Globus pallidus (tissue), 1 donor: ENCODE measurements around the gene NPTN.

Source experiments
- DNase-seq: peaks from one replicate; pipeline ENCODE4 v3.0.0-alpha.2; 2015; ENCODE audit warnings: low spot score

The NPTN gene

GRCh38 chr15:73631915-73632669, 1.1 kb downstream of the NPTN start:
- DNase-seq: peak; percentile 29

GRCh38 chr15:73630921-73631362, 2.2 kb downstream of the NPTN start:
- DNase-seq: peak; percentile 29

GRCh38 chr15:73629798-73630429, 3.3 kb downstream of the NPTN start:
- no peak for DNase-seq

GRCh38 chr15:73628976-73629797, 4.0 kb downstream of the NPTN start:
- no peak for DNase-seq

GRCh38 chr15:73628102-73628501, 5.1 kb downstream of the NPTN start:
- no peak for DNase-seq

- no peak for DNase-seq
Measured at GRCh38 chr15:73626072-73626471, 7.1 kb downstream of the NPTN start.

- no peak for DNase-seq
Measured at GRCh38 chr15:73624530-73624929, 8.7 kb downstream of the NPTN start.

- DNase-seq: no peak
Measured at GRCh38 chr15:73621286-73621826, 11.8 kb downstream of the NPTN start.

- no peak for DNase-seq
Measured at GRCh38 chr15:73620078-73620477, 13.1 kb downstream of the NPTN start.

- DNase-seq: no peak
Measured at GRCh38 chr15:73617913-73618312, 15.3 kb downstream of the NPTN start.

GRCh38 chr15:73617301-73617831, 15.8 kb downstream of the NPTN start:
- DNase-seq: no peak

- no peak for DNase-seq
Measured at GRCh38 chr15:73608941-73609340, 24.2 kb downstream of the NPTN start.

GRCh38 chr15:73608475-73608874, 24.7 kb downstream of the NPTN start:
- DNase-seq: no peak

- no peak for DNase-seq
Measured at GRCh38 chr15:73607843-73608242, 25.3 kb downstream of the NPTN start.

GRCh38 chr15:73607405-73607804, 25.8 kb downstream of the NPTN start:
- DNase-seq: no peak

- DNase-seq: no peak
Measured at GRCh38 chr15:73605759-73606436, 27.3 kb downstream of the NPTN start.

- no peak for DNase-seq
Measured at GRCh38 chr15:73604477-73604876, 28.7 kb downstream of the NPTN start.

- DNase-seq: no peak
Measured at GRCh38 chr15:73602992-73603391, 30.2 kb downstream of the NPTN start.

- no peak for DNase-seq
Measured at GRCh38 chr15:73602446-73602843, 30.7 kb downstream of the NPTN start.

- DNase-seq: peak; percentile 20
Measured at GRCh38 chr15:73601451-73602445, 31.4 kb downstream of the NPTN start.
